HG03039 (cell line): Measurements from ENCODE around the gene SOX5.

Experiments used
- ATAC-seq: cut with Tn5 transposase; IDR thresholded peaks from one replicate; pipeline ENCODE4 v1.9.1; 2021; ENCODE audit warnings: mild to moderate bottlenecking, moderate library complexity; ENCODE audit not compliant: unreplicated experiment

SOX5 gene

GRCh38 chr12:23949348-23950209 is at the start of gene SOX5:
SOX5 (minus strand) TSS chr12:23949670; CDS start chr12:23949601, 69 bp downstream.
- no peak for ATAC-seq

- no peak for ATAC-seq
These were observed 37.6 kb upstream of the SOX5 start for GRCh38 chr12:23987046-23987445.

GRCh38 chr12:23980826-23981225 is 31.4 kb upstream of the SOX5 start:
- no peak for ATAC-seq

GRCh38 chr12:23964812-23965211 is 15.3 kb upstream of the SOX5 start:
- no peak for ATAC-seq

GRCh38 chr12:23959826-23960225 is 10.4 kb upstream of the SOX5 start:
- no peak for ATAC-seq

- no peak for ATAC-seq
These were observed 4.9 kb upstream of the SOX5 start for GRCh38 chr12:23954332-23954731.

GRCh38 chr12:23952071-23952470 is 2.6 kb upstream of the SOX5 start:
- no peak for ATAC-seq

- ATAC-seq = no peak
These were observed 1.4 kb upstream of the SOX5 start for GRCh38 chr12:23950775-23951451.

- no peak for ATAC-seq
These were observed 822 bp upstream of the SOX5 start for GRCh38 chr12:23950210-23950774.

GRCh38 chr12:23948291-23948690 is 1.2 kb downstream of the SOX5 start:
- ATAC-seq = no peak

- ATAC-seq = no peak
These were observed 2.1 kb downstream of the SOX5 start for GRCh38 chr12:23947395-23947794.

- no peak for ATAC-seq
These were observed 4.2 kb downstream of the SOX5 start for GRCh38 chr12:23945249-23945648.

GRCh38 chr12:23944067-23944466 is 5.4 kb downstream of the SOX5 start:
- ATAC-seq = no peak

- no peak for ATAC-seq
These were observed 6.6 kb downstream of the SOX5 start for GRCh38 chr12:23942841-23943240.

GRCh38 chr12:23941780-23942179 is 7.7 kb downstream of the SOX5 start:
- ATAC-seq = no peak

- no peak for ATAC-seq
These were observed 11.0 kb downstream of the SOX5 start for GRCh38 chr12:23938422-23938821.

GRCh38 chr12:23931176-23931575 is 18.3 kb downstream of the SOX5 start:
- ATAC-seq = no peak

GRCh38 chr12:23930599-23930998 is 18.9 kb downstream of the SOX5 start:
- ATAC-seq = no peak

GRCh38 chr12:23929906-23930305 is 19.6 kb downstream of the SOX5 start:
- ATAC-seq = no peak

- no peak for ATAC-seq
These were observed 21.6 kb downstream of the SOX5 start for GRCh38 chr12:23927907-23928306.

GRCh38 chr12:23921099-23921856 is 28.2 kb downstream of the SOX5 start:
- ATAC-seq = no peak
